Psoas muscle (tissue), 8 donors: ENCODE results near the gene CEMIP. TPM values are rescaled to one million over a fixed set of nuclear protein-coding genes. Genes with fewer than 3 reads are reported as not detected.
"Not testable (repeated sequence)": the region's sequence is repeated elsewhere in the genome, so short reads cannot be mapped to it uniquely, and the experiment has no call there.

Experiments used
- ATAC-seq, 4 donors: fragments of 200-7000 bp; cut with Tn5 transposase; one replicate each; pipeline ENCODE4 v1.9.1; 2020; ENCODE audit warnings: moderate library complexity in 3 of 4, mild to moderate bottlenecking in 2 of 4
- DNase-seq, 2 donors: peaks; one replicate each; pipeline ENCODE4 v3.0.0-alpha.2; 2020
- H3K27ac ChIP-seq: fragments of 200-600 bp; one replicate; pipeline ENCODE4 v1.8.0; 2022
- H3K27me3 ChIP-seq, 3 donors: fragments of 200-600 bp in 1 of 3; one replicate each; pipeline versions ENCODE4 v1.6.1 to v1.8.0; 2013 to 2022; ENCODE audit warnings: low read length in 2 of 3, mild to moderate bottlenecking in 2 of 3, moderate library complexity in 1 of 3; ENCODE audit not compliant: insufficient read depth in 3 of 3
- H3K36me3 ChIP-seq, 2 donors: fragments of 200-600 bp in 1 of 2; one replicate each; pipeline versions ENCODE4 v1.6.1 to v1.8.0; 2013 to 2022; ENCODE audit warnings: low read depth in 1 of 2, mild to moderate bottlenecking in 1 of 2, moderate library complexity in 1 of 2; ENCODE audit not compliant: insufficient read depth in 1 of 2
- H3K4me1 ChIP-seq: fragments of 200-600 bp; one replicate; pipeline ENCODE4 v1.8.0; 2022
- H3K4me3 ChIP-seq: fragments of 200-600 bp; one replicate; pipeline ENCODE4 v1.8.0; 2022; ENCODE audit warnings: mild to moderate bottlenecking
- H3K9me3 ChIP-seq: fragments of 200-600 bp; one replicate; pipeline ENCODE4 v1.8.0; 2022
- WGBS, 3 donors: extraction: QIAGEN DNeasy Blood & Tissue Kit; methylation state at CpG; one replicate each; pipeline versions ENCODE4 v1.1.6 to v1.1.7; 2013; 5-methylcytosine and 5-hydroxymethylcytosine counted together
- intact Hi-C, 2 donors: fragments of 100-400 bp; cut with DNase I; formaldehyde crosslinking; loops; one replicate each; pipeline versions ENCODE4 v1.11.0 to v1.14.2; 2022
- polyA plus RNA-seq, 3 donors: library from polyadenylated mRNA; stranded (reverse); fragments of 200-250 nt; gene quantifications; one replicate each; pipeline ENCODE4 v1.2.3, GENCODE V29; 2013
- total RNA-seq, 4 donors: library from RNA; stranded (reverse); fragmentation: NEBNext Ultra II Directional in 2 of 4; extraction: Animal tissue kit (Norgen Biotek cat#: 25700) in 2 of 4; gene quantifications; one replicate each; pipeline versions ENCODE4 v1.2.1 to v1.2.4, GENCODE V29; 2021 to 2023
- TF ChIP-seq, protein P1 (sequence below): fragments of 200-600 bp; IDR thresholded peaks from one replicate; pipeline ENCODE4 v1.8.0; 2022; ENCODE audit warnings: antibody characterized with exemption
- donor health status: healthy with polysubstance abuse.
- donor health status: DM: no; HTN: no; CAD: no; lungs with moderate emphysema.
- donor health status: Bipolar disorder and iron deficiency.
- donor health status: healthy.
- donor health status: DM: yes; HTN: yes; CAD: no.
- donor health status: DM: no; HTN: no; CAD: no.
- donor health status: DM: no; HTN: no; CAD: no.
- donor health status: DM: yes; HTN: yes; CAD: no.

The CEMIP gene
- total and polyA plus RNA-seq, 7 donors: under 0.01 to 0.96 (median 0.04) TPM

DNA sequence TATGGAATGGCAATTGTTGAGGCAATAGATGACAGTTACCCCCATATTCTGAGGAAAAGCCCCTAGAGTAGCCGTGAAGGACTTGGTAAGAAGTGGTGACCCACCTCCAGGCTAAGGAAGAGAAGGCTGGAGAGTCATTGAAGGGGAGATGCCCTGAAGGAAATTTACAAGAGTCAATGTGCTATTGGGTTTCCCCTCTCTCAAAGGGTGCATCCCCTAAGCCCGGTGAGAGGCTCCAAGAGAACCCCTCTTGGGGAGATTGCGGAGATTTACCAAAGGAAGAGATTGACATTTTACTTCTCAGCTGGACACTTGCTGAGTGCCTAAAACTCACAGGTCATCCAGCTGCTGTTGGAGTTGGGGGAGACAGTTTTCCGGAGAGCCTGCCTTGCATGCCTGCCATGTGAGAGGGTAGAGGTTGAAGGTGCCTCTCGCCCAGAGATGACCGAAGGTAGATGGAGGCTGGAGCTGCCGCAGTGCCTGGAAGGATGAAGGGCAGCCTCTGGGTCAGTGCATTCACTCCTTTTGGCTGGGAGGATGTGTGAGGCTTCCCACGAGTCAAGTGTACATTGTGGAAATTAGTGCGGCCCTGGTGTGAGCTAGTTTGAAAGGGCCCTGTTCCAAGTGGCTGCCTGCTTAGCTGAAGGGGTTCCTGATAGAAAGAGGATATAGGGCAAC, 179.8 kb downstream of the CEMIP start:
- no peaks in the 10 kb centered on the region for H3K9me3 ChIP-seq
- no peak for ATAC-seq
- intact Hi-C loops: no loop called here

DNA sequence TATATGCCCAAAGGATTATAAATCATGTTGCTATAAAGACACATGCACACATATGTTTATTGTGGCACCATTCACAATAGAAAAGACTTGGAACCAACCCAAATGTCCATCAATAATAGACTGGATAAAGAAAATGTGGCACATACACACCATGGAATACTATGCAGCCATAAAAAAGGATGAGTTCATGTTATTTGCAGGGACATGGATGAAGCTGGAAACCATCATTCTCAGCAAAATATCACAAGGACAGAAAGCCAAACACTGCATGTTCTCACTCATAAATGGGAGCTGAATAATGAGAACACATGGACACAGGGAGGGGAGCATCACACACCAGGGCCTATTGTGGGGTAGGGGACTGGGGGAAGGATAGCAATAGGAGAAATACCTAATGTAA, 186.3 kb downstream of the CEMIP start:
- not testable (repeated sequence) for H3K27ac ChIP-seq, ATAC-seq, H3K27me3 ChIP-seq, H3K36me3 ChIP-seq, H3K9me3 ChIP-seq, DNase-seq, H3K4me1 ChIP-seq, H3K4me3 ChIP-seq
- intact Hi-C loops: loop anchor here in 1 of 2 donors (5.0 kb wide), 1 partner anchor 398 kb away; no protein-coding TSS in a partner anchor

More for the DNA sequence above, 179.8 kb downstream of the CEMIP start:
- Histone ChIP-seq H3K27ac (no peak overlapping the region), H3K36me3 (peaks cover 0 to 10% of the 10 kb centered on the region in 2 donors), H3K4me1 (no peaks in the 10 kb centered on the region), H3K4me3 (no peak overlapping the region), H3K27me3 (no peaks in the 10 kb centered on the region)
- WGBS, 3 donors: 98% methylated on average over 9 of the region's 9 CpGs
- TF ChIP-seq, protein P1, sequence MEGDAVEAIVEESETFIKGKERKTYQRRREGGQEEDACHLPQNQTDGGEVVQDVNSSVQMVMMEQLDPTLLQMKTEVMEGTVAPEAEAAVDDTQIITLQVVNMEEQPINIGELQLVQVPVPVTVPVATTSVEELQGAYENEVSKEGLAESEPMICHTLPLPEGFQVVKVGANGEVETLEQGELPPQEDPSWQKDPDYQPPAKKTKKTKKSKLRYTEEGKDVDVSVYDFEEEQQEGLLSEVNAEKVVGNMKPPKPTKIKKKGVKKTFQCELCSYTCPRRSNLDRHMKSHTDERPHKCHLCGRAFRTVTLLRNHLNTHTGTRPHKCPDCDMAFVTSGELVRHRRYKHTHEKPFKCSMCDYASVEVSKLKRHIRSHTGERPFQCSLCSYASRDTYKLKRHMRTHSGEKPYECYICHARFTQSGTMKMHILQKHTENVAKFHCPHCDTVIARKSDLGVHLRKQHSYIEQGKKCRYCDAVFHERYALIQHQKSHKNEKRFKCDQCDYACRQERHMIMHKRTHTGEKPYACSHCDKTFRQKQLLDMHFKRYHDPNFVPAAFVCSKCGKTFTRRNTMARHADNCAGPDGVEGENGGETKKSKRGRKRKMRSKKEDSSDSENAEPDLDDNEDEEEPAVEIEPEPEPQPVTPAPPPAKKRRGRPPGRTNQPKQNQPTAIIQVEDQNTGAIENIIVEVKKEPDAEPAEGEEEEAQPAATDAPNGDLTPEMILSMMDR: no peak
- no peak for DNase-seq

DNA sequence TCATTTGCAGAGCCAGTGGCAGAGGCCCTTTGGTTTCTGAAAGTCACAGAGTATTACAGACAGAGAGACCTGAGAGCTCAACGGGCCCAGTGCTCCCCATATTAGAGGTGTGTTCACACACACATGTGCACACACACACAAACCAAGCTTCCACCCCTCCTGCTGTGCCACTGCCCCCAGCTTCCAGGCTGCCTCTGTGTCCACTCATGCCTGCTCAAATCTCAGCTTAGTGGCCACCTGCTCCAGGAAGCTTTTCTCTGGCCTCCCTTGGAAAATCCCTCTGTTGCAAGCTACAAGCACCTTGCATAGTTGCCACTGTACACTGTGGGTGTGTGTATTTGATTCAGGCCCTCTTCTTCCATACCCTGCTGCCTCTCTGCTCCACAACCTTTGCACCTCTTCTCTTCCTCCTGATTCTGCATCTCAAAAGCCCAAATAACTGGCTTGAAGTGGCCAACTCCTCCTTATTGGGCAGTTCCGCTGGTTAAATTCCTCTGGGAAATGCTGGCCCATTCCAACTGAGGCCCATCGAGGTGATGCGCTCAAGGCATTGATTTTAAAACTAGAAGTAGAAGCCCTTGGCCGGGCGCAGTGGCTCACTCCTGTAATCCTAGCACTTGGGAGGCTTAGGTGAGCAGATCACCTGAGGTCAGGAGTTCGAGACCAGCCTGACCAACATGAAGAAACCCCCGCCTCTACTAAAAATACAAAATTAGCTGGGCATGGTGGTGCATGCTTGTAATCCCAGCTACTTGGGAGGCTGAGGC, 187.4 kb downstream of the CEMIP start:
- intact Hi-C loops: loop anchor here in 1 of 2 donors (5.0 kb wide), 1 partner anchor 399 kb away; no protein-coding TSS in a partner anchor
- no peaks in the 10 kb centered on the region for H3K27me3 ChIP-seq
- DNase-seq (no peak), ATAC-seq (no peak)
- no peak overlapping the region for H3K27ac ChIP-seq
- 87 to 93% (median 91%) methylated on average over 8 of the region's 8 CpGs for WGBS, 3 donors
- peaks cover 3% of the 10 kb centered on the region for H3K4me1 ChIP-seq
- TF ChIP-seq, protein P1: no peak
- H3K36me3 ChIP-seq: peaks cover 0 to 10% of the 10 kb centered on the region in 2 donors
- H3K4me3 ChIP-seq: no peak overlapping the region
- peaks cover 4% of the 10 kb centered on the region for H3K9me3 ChIP-seq

DNA sequence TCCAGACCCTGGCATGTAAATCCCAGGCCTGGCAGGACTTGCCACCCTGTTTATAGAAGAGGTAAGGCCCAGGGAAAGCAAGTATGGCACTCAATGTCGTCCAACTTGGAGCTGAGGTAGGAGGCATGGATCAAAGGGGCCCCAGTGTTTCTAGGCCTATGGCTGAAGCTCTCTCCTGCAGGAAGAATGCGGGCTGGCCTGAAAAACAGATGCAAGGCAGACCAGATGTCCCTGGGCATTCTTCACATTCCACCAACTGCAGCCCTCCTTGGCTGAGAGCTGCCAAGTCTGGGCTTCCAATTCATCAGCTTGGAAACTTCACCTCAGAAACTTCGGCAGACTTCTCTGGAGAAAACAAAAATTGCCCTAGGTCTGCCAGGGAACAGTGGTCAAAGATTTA, 188.3 kb downstream of the CEMIP start:
- Histone ChIP-seq H3K27me3 (no peaks in the 10 kb centered on the region), H3K36me3 (peaks cover 0 to 12% of the 10 kb centered on the region in 2 donors), H3K27ac (no peak overlapping the region), H3K4me1 (peaks cover 3% of the 10 kb centered on the region), H3K9me3 (peaks cover 4% of the 10 kb centered on the region), H3K4me3 (no peak overlapping the region)
- TF ChIP-seq, protein P1: no peak
- intact Hi-C loops: loop anchor here in 1 of 2 donors (5.0 kb wide), 1 partner anchor 400 kb away; no protein-coding TSS in a partner anchor
- no peak for ATAC-seq
- WGBS, 3 donors: 44 to 60% (median 59%) methylated on average over 3 of the region's 3 CpGs
- no peak for DNase-seq

DNA sequence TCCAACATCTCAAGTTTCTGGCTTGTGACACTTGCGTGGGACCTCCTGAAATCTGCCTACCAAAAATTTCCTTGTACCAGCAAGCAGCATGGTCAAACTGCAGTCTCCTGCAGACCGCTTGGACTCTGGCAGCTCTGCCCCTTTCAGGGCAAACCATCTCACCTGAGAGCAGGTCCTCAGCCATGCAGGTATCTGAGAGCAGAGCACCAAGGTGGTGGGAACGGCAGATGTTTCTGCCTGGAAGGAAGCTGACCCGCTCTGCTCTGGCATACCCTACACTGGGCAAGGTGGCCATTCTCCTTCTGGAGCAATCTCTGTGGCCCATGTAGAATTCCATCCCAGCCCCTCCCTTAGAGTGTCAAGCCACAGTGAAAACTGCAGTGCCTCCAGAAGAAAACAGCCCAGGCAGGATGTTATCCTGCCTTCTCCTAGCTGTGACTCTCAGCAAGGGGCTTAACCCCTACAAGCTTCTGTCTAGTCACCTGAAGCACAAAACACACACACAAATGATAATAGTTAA, 188.9 kb downstream of the CEMIP start:
- no peaks in the 10 kb centered on the region for H3K27me3 ChIP-seq
- WGBS, 3 donors: 84 to 95% (median 84%) methylated on average over 4 of the region's 4 CpGs
- H3K4me3 ChIP-seq: no peak overlapping the region
- DNase-seq (no peak), ATAC-seq (no peak)
- H3K36me3 ChIP-seq: peaks cover 0 to 15% of the 10 kb centered on the region in 2 donors
- peaks cover 3% of the 10 kb centered on the region for H3K4me1 ChIP-seq
- peaks cover 4% of the 10 kb centered on the region for H3K9me3 ChIP-seq
- no peak overlapping the region for H3K27ac ChIP-seq
- TF ChIP-seq, protein P1: no peak
- intact Hi-C loops: loop anchor here in 1 of 2 donors (5.0 kb wide), 1 partner anchor 401 kb away; no protein-coding TSS in a partner anchor
